ENCODE data around the gene NUDT14. TPM values are rescaled to one million over a fixed set of nuclear protein-coding genes. Genes with fewer than 3 reads are reported as not detected.

The NUDT14 gene
- total and polyA plus RNA-seq, 2 of the 8 experiments (the other 6 are each of a cell fraction or from before 2014, with no cell fraction given): 25.5 to 33.3 TPM

DNA sequence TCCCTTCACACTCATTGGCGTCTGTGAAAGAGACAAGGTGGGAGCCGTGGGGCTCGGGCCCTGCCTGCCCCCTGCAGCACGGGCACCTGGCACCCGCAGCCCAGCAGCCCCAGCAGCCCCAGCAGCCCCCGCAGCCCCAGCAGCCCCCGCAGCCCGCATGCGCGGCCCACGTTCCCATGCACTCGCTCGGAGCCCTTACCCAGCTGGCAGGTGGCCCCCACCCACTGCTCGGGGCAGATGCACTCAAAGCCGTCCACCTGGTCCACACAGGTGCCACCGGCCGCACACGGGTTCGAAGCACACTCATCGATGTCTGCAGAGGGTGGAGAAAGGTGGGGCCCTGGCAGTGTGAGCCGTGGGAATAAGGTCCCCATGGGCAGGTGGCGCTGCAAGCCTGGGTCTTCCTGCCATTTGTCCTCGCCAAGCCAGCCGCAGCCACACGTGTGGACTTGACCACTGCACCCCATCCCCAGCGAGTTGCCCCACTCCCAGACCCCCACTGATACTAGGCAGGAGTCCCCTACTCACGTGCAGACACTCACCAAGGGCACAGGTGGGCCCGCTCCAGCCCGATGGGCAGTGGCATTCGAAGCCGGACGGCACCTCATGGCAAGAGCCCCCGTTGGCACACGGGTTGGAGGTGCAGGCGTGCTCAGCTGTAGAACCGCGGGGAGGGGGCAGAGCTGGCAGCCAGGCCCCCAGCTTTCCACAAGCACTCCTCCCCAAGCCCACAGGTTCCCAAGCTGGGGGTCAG lies 29.9 kb downstream of the NUDT14 start:
- WGBS, 2 experiments (ENCODE audit: extremely low coverage in 1 of 2, insufficient coverage in 1 of 2, insufficient read length in 1 of 2, insufficient replicate concordance in 2 of 2, low coverage in 1 of 2, low lambda C conversion rate in 2 of 2, missing lambda C conversion rate in 1 of 2): 92% methylated on average over 24 of the region's 37 CpGs; no CpG with 5 or more reads in 1 of the 2 experiments
- Histone ChIP-seq H2BK5ac (ENCODE audit: low read depth, low read length) (no peak overlapping the region; the same call in 1 of the 2 replicates), H3K27ac (ENCODE audit: low read depth, low read length) (no peak overlapping the region), H3K9me3 (ENCODE audit: insufficient read depth in 2 of 2, low read depth in 1 of 2, low read length in 1 of 2) (no peaks in the 10 kb centered on the region), H2AK5ac (ENCODE audit: low read depth, low read length) (no peak overlapping the region), H3K9ac (replicated peaks in 1 of 4; ENCODE audit: extremely low read depth in 1 of 4, low read depth in 3 of 4, low read length in 3 of 4) (no peak overlapping the region), H3K27me3 (replicated peaks in 1 of 4; ENCODE audit: control insufficient read depth in 3 of 4, extremely low read depth in 1 of 4, insufficient read depth in 3 of 4, low read length in 3 of 4) (no peaks in the 10 kb centered on the region), H4K91ac (replicated peaks; ENCODE audit: insufficient read length, low read length) (no peak overlapping the region), H2AFZ (ENCODE audit: low read length) (no peak overlapping the region), H3K23ac (ENCODE audit: insufficient read length) (no peak overlapping the region), H3K4me2 (ENCODE audit: insufficient read depth in 1 of 2, low read depth in 2 of 2, low read length in 2 of 2) (no peak overlapping the region), H4K8ac (ENCODE audit: extremely low read depth, insufficient read depth, low read length) (no peak overlapping the region), H3K18ac (ENCODE audit: extremely low read depth, low read length) (no peak overlapping the region), H2BK120ac (replicated peaks; ENCODE audit: low read depth, low read length) (no peak overlapping the region), H3K79me1 (ENCODE audit: low read depth, low read length) (no peaks in the 10 kb centered on the region), H3K14ac (ENCODE audit: insufficient read length) (no peak overlapping the region), H4K5ac (ENCODE audit: insufficient read length, low read depth, low read length) (no peak overlapping the region), H3K79me2 (ENCODE audit: control insufficient read depth in 1 of 2, insufficient read depth in 2 of 2, low read length in 2 of 2) (no peaks in the 10 kb centered on the region), H2BK15ac (ENCODE audit: low read length) (no peak overlapping the region), H3K36me3 (ENCODE audit: control insufficient read depth in 2 of 4, insufficient read depth in 4 of 4, low read length in 3 of 4) (no peaks in the 10 kb centered on the region), H4K20me1 (replicated peaks in 1 of 2; ENCODE audit: control insufficient read depth in 1 of 2, insufficient read depth in 2 of 2, low read length in 2 of 2) (peaks cover 0 to 1% of the 10 kb centered on the region in 2 experiments), H3K4me1 (replicated peaks in 1 of 4; ENCODE audit: control insufficient read depth in 3 of 4, insufficient read depth in 4 of 4, low read length in 3 of 4) (peaks cover 0 to 6% (median 0%) of the 10 kb centered on the region in 4 experiments; a peak in 4 of 7 replicates), H3K4ac (replicated peaks; ENCODE audit: insufficient read length, low read depth, low read length) (no peak overlapping the region), H2BK20ac (ENCODE audit: low read length) (no peak overlapping the region), H3K23me2 (ENCODE audit: low read depth, low read length) (no peaks in the 10 kb centered on the region), H3K4me3 (ENCODE audit: extremely low read depth in 1 of 4, insufficient read depth in 2 of 4, low read depth in 3 of 4, low read length in 4 of 4) (no peak overlapping the region), H2BK12ac (ENCODE audit: low read depth, low read length) (no peak overlapping the region), H3K56ac (replicated peaks; ENCODE audit: insufficient read length, low read depth, low read length) (no peak overlapping the region)
- ChIA-PET CTCF (ENCODE audit: partially characterized antibody) (interaction anchor here (0.6 to 1.7 kb wide), 4 partner anchors 14 to 329 kb away, joined by 3 to 4 read pairs (median 3); partner anchors contain the start of gene JAG2), POLR2A (ENCODE audit: partially characterized antibody) (no interaction called here)
- TF ChIP-seq, protein P1, sequence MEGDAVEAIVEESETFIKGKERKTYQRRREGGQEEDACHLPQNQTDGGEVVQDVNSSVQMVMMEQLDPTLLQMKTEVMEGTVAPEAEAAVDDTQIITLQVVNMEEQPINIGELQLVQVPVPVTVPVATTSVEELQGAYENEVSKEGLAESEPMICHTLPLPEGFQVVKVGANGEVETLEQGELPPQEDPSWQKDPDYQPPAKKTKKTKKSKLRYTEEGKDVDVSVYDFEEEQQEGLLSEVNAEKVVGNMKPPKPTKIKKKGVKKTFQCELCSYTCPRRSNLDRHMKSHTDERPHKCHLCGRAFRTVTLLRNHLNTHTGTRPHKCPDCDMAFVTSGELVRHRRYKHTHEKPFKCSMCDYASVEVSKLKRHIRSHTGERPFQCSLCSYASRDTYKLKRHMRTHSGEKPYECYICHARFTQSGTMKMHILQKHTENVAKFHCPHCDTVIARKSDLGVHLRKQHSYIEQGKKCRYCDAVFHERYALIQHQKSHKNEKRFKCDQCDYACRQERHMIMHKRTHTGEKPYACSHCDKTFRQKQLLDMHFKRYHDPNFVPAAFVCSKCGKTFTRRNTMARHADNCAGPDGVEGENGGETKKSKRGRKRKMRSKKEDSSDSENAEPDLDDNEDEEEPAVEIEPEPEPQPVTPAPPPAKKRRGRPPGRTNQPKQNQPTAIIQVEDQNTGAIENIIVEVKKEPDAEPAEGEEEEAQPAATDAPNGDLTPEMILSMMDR (IDR thresholded peaks at IDR 0.05; ENCODE audit: control extremely low read depth in 1 of 3, insufficient read depth in 1 of 3, low read depth in 1 of 3, low read length in 3 of 3): peak in 1 of 3 experiments; percentile 3; a peak in 1 of 4 replicates
- TF ChIP-seq BACH1 (IDR thresholded peaks at IDR 0.05; ENCODE audit: low read length): no peak
- FAIRE-seq (no peak), DNase-seq (ENCODE audit: low read depth in 1 of 2, low spot score in 2 of 2) (peak in 1 of 2 experiments; percentile 45)
